HUES6 (cell line): ENCODE data around the gene LAMA3.

Experiments used
- H3K27ac ChIP-seq: 2 replicates; pipeline ENCODE4 v1.7.0; 2013; ENCODE audit warnings: low read depth, mild to moderate bottlenecking, low read length, inconsistent platforms
- H3K27me3 ChIP-seq: 2 replicates; pipeline ENCODE4 v1.6.1; 2013; ENCODE audit warnings: low read length; ENCODE audit not compliant: control insufficient read depth, insufficient read depth
- H3K36me3 ChIP-seq: 2 replicates; pipeline ENCODE4 v1.6.1; 2013; ENCODE audit warnings: low read length; ENCODE audit not compliant: control insufficient read depth, insufficient read depth
- H3K4me1 ChIP-seq: 2 replicates; pipeline ENCODE4 v1.6.1; 2013; ENCODE audit warnings: low read length; ENCODE audit not compliant: control insufficient read depth, insufficient read depth
- H3K4me3 ChIP-seq: 2 replicates; pipeline ENCODE4 v1.5.1; 2013; ENCODE audit warnings: low read depth, low read length
- H3K9ac ChIP-seq: one replicate; pipeline ENCODE4 v1.6.1; 2013; ENCODE audit warnings: mild to moderate bottlenecking, low read length
- H3K9me3 ChIP-seq: 2 replicates; pipeline ENCODE4 v1.6.1; 2013; ENCODE audit warnings: low read depth, low read length; ENCODE audit not compliant: control insufficient read depth, insufficient read depth

LAMA3 gene

GRCh38 chr18:23671564-23671963 is 17.7 kb upstream of the LAMA3 start:
- no peak overlapping the region for H3K4me3 ChIP-seq
- H3K27ac ChIP-seq, result no peak overlapping the region
- peaks cover 11% of the 10 kb centered on the region for H3K4me1 ChIP-seq
- H3K27me3 ChIP-seq, result no peaks in the 10 kb centered on the region
- H3K9me3 ChIP-seq, result no peaks in the 10 kb centered on the region
- no peak overlapping the region for H3K9ac ChIP-seq
- H3K36me3 ChIP-seq, result no peaks in the 10 kb centered on the region

GRCh38 chr18:23673725-23674124 is 15.5 kb upstream of the LAMA3 start:
- no peak overlapping the region for H3K4me3 ChIP-seq
- H3K27me3 ChIP-seq, result no peaks in the 10 kb centered on the region
- no peaks in the 10 kb centered on the region for H3K9me3 ChIP-seq
- H3K9ac ChIP-seq, result no peak overlapping the region
- H3K27ac ChIP-seq, result no peak overlapping the region
- H3K4me1 ChIP-seq, result peaks cover 5% of the 10 kb centered on the region
- no peaks in the 10 kb centered on the region for H3K36me3 ChIP-seq

- H3K9me3 ChIP-seq, result no peaks in the 10 kb centered on the region
- no peak overlapping the region for H3K4me3 ChIP-seq
- no peaks in the 10 kb centered on the region for H3K36me3 ChIP-seq
- H3K9ac ChIP-seq, result no peak overlapping the region
- H3K27ac ChIP-seq, result no peak overlapping the region
- no peaks in the 10 kb centered on the region for H3K27me3 ChIP-seq
- no peaks in the 10 kb centered on the region; the same call in 1 of the 2 replicates for H3K4me1 ChIP-seq
These were observed 14.0 kb upstream of the LAMA3 start for GRCh38 chr18:23675236-23675635.

- no peaks in the 10 kb centered on the region; the same call in 1 of the 2 replicates for H3K4me1 ChIP-seq
- no peaks in the 10 kb centered on the region for H3K9me3 ChIP-seq
- no peak overlapping the region for H3K27ac ChIP-seq
- H3K4me3 ChIP-seq, result no peak overlapping the region
- no peaks in the 10 kb centered on the region for H3K36me3 ChIP-seq
- H3K27me3 ChIP-seq, result no peaks in the 10 kb centered on the region
- no peak overlapping the region for H3K9ac ChIP-seq
These were observed 13.4 kb upstream of the LAMA3 start for GRCh38 chr18:23675896-23676295.

- H3K36me3 ChIP-seq, result no peaks in the 10 kb centered on the region
- H3K27ac ChIP-seq, result no peak overlapping the region
- H3K27me3 ChIP-seq, result peaks cover 14% of the 10 kb centered on the region
- H3K9ac ChIP-seq, result no peak overlapping the region
- H3K4me1 ChIP-seq, result no peaks in the 10 kb centered on the region
- H3K4me3 ChIP-seq, result no peak overlapping the region
- no peaks in the 10 kb centered on the region for H3K9me3 ChIP-seq
These were observed 7.2 kb upstream of the LAMA3 start for GRCh38 chr18:23682045-23682444.

GRCh38 chr18:23682472-23682871 is 6.8 kb upstream of the LAMA3 start:
- H3K27ac ChIP-seq, result no peak overlapping the region

GRCh38 chr18:23683155-23683554 is 6.1 kb upstream of the LAMA3 start:
- Histone ChIP-seq H3K27me3 (peaks cover 22% of the 10 kb centered on the region), H3K9me3 (no peaks in the 10 kb centered on the region), H3K9ac (no peak overlapping the region), H3K4me1 (no peaks in the 10 kb centered on the region), H3K27ac (no peak overlapping the region), H3K4me3 (no peak overlapping the region), H3K36me3 (no peaks in the 10 kb centered on the region)

More at GRCh38 chr18:23682472-23682871, 6.8 kb upstream of the LAMA3 start:
- Histone ChIP-seq H3K4me1 (no peaks in the 10 kb centered on the region), H3K9ac (no peak overlapping the region), H3K9me3 (no peaks in the 10 kb centered on the region), H3K4me3 (no peak overlapping the region), H3K36me3 (no peaks in the 10 kb centered on the region), H3K27me3 (peaks cover 16% of the 10 kb centered on the region)

- H3K4me3 ChIP-seq, result no peak overlapping the region
- H3K9ac ChIP-seq, result no peak overlapping the region
- H3K27ac ChIP-seq, result no peak overlapping the region
These were observed 5.6 kb upstream of the LAMA3 start for GRCh38 chr18:23683671-23684070.

GRCh38 chr18:23684515-23685197 is 4.6 kb upstream of the LAMA3 start:
- Histone ChIP-seq H3K4me3 (no peak overlapping the region), H3K27me3 (peaks cover 37% of the 10 kb centered on the region), H3K9me3 (no peaks in the 10 kb centered on the region), H3K4me1 (peaks cover 4% of the 10 kb centered on the region; the same call in 1 of the 2 replicates), H3K36me3 (no peaks in the 10 kb centered on the region), H3K27ac (no peak overlapping the region), H3K9ac (no peak overlapping the region)

More at GRCh38 chr18:23683671-23684070, 5.6 kb upstream of the LAMA3 start:
- no peaks in the 10 kb centered on the region for H3K36me3 ChIP-seq
- H3K4me1 ChIP-seq, result peaks cover under 1% of the 10 kb centered on the region; the same call in 1 of the 2 replicates
- peaks cover 28% of the 10 kb centered on the region for H3K27me3 ChIP-seq
- no peaks in the 10 kb centered on the region for H3K9me3 ChIP-seq

- Histone ChIP-seq H3K36me3 (no peaks in the 10 kb centered on the region), H3K9me3 (no peaks in the 10 kb centered on the region), H3K27ac (no peak overlapping the region), H3K9ac (no peak overlapping the region), H3K27me3 (peaks cover 46% of the 10 kb centered on the region), H3K4me3 (peak overlapping the region; percentile 60), H3K4me1 (peaks cover 4% of the 10 kb centered on the region; the same call in 1 of the 2 replicates)
These were observed 725 bp upstream of the LAMA3 start for GRCh38 chr18:23688528-23688927.

GRCh38 chr18:23689616-23690504 is 607 bp downstream of the LAMA3 start:
- peak overlapping the region; percentile 24 for H3K9ac ChIP-seq
- peaks cover 4% of the 10 kb centered on the region; the same call in 1 of the 2 replicates for H3K4me1 ChIP-seq
- H3K27ac ChIP-seq, result no peak overlapping the region
- H3K36me3 ChIP-seq, result no peaks in the 10 kb centered on the region
- peak overlapping the region; percentile 60 for H3K4me3 ChIP-seq
- H3K9me3 ChIP-seq, result no peaks in the 10 kb centered on the region
- peaks cover 46% of the 10 kb centered on the region for H3K27me3 ChIP-seq
